ENCODE measurements around the gene SNAP47.

The SNAP47 gene

DNA sequence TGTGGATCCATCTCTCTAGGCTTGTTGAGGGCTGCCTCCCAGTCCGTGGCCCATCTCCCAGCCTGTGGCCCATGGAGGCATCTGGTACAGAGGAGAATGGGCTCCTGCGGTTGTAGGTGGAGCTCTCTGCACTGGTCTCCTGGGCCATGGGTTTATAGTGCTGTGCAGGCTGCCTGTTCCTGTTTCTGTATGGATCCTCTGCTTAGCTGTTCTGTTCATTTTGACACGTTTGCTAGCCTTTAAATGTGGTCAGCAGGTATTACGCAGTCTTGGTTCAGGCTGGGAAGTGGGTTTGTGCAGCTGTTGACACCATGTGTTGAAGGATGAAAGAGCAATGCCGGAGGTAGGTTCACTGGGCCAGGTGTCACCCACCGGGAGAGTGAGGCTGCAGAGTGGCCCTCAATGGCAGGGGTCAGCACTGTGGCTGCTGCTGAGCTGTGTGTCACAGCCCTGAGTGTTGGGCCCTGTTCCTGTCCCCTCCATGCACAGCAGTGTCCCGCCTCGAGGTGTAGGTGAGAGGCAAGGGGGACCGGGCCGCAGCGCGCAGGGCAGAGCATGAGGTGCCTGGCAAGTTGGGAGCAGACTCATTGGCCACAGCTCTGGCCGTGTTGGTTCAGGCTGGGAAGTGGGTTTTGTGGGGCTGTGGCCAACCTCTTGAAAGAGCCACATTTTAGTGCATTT is 39.0 kb downstream of the SNAP47 start:
- no peak overlapping the region for H3K4me3 ChIP-seq (ENCODE audit: low read length)
- no peak for DNase-seq (ENCODE audit: low read depth)
- TF ChIP-seq CTCF (conservative IDR thresholded peaks at IDR 0.05; ENCODE audit: low read depth, low read length) = no peak

DNA sequence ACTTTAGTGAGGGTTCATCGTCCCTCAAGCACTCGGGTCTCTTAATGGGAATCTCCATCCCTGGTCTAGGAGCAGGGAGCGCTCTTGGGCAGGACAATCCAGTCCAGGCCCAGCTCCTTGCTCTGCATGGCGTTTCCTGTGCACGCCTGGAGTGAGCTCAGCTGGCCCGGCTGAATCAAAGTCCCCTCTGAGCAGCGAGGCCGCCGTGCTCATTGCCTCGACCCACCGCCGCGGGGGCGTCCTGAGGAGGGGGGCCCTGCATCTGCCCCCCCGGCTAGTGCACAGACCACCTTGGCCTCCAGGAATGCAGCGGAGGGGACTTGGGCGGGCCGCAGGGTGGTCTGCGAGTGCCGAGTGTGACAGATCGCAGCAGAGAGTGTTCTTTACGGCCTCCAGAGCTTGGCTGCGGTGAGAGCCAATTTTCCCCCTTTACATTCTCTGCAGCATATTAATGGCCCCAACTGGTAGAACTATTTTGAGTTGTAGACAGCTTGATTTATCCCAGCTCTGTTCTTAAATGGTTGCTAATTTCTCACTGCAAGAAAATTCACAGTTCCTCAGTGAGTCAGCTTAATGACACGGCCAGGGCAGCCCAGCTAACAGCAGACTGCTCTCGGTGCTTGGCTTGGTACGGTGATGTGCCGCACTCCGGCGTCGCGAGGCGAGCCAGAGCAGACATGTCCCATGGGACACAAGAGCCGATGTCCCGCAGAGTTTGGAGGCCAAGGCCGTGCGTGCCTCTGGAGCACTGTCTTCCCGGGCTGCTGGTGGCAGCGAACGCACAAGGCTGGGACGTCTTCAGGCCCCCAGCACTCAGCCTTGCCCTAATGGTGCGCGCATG is 39.8 kb downstream of the SNAP47 start:
- no peak overlapping the region for H3K4me3 ChIP-seq (ENCODE audit: low read length)
- no peak for TF ChIP-seq CTCF (conservative IDR thresholded peaks at IDR 0.05; ENCODE audit: low read depth, low read length)
- no peak for DNase-seq (ENCODE audit: low read depth)

DNA sequence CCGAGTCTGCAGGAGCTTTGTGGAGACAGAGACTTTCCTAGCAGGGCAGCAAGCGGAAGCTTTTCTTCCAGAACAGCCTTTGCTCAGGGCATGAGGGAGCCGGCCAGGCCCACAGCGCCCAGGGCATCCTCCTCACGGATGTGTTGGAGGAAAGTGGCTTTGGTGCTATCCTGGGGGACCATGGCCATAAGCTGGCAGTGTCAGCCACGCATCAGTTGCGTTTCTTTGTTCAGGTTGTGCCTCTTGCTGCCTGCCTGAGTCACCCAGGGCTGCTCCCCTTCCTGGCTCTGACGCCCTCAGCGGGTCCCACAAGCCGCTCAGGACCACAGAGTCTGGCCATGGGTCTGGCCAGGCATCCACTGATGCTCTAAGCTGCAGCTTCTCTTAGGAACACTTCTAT is 40.6 kb downstream of the SNAP47 start:
- H3K4me3 ChIP-seq (ENCODE audit: low read length) = no peak overlapping the region
- no peak for TF ChIP-seq CTCF (conservative IDR thresholded peaks at IDR 0.05; ENCODE audit: low read depth, low read length)
- no peak for DNase-seq (ENCODE audit: low read depth)

- DNase-seq (ENCODE audit: low read depth) = no peak
- no peak for TF ChIP-seq CTCF (conservative IDR thresholded peaks at IDR 0.05; ENCODE audit: low read depth, low read length)
Measured at GRCh38 chr1:227776331-227776771, 41.1 kb downstream of the SNAP47 start.

DNA sequence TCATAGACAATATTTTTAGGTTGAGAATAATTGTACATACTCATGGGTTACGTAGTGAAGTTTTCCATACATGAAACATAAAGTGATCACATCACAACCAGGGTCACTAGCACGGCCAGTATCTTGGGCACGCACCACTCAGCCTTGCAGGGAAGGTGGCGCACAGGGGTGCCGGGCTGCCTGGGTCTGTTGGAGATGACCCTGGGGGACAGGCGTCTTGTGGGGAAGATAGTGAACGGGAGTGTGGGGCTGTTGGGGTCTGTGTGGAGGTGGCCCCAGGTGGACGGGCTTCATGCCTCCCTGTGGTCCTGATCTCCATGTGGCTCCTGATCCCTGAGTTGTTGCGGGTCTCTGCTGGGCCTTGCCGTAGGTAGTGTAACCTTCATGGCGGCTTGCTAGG is 41.9 kb downstream of the SNAP47 start:
- H3K4me3 ChIP-seq (ENCODE audit: low read length) = no peak overlapping the region
- no peak for DNase-seq (ENCODE audit: low read depth)
- no peak for TF ChIP-seq CTCF (conservative IDR thresholded peaks at IDR 0.05; ENCODE audit: low read depth, low read length)

More at GRCh38 chr1:227776331-227776771, 41.1 kb downstream of the SNAP47 start:
- no peak overlapping the region for H3K4me3 ChIP-seq (ENCODE audit: low read length)

DNA sequence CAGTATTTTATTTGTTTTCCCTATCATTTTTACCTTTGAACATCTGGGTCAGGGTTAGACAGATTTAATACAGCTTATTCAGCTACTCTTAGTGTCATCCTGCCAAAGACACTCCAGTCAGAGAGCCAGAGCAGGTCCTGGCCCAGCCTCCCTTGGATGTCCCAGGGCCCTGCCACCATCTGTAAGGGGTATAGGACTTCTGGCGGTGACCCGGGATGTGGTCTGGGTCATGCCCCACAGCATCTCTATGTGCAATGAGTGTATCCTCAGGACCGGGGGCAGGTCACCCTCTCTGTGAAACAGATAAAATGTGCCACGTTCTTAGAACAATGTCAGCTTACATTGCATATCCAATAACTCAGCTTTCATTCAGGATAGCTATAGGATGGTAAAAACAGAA is 42.4 kb downstream of the SNAP47 start:
- H3K4me3 ChIP-seq (ENCODE audit: low read length) = no peak overlapping the region
- TF ChIP-seq CTCF (conservative IDR thresholded peaks at IDR 0.05; ENCODE audit: low read depth, low read length) = no peak
- no peak for DNase-seq (ENCODE audit: low read depth)
